ENCODE data around the gene SCP2.

SCP2 gene

DNA sequence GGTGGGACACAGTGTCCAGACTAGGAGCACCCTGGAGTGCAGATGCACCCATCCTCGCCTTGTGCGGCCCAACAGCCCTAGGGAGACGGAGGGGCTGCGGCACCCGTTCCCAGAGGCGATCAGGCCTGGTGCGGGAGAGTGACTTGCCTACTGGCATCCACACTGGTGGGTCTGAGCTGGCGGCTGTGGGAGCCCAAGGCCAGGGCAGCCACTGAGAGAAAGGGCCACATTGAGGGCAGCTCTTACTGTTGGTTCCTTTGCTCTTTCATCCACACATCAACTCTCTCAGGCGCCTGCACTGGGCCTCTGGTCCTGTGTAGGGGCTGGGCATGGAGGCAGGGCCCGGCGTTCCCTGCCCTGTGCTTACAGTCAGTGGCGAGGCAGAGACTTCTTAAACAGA lies 143.5 kb downstream of the SCP2 start:
- DNase-seq (ENCODE audit: low read depth): no peak
- TF ChIP-seq, protein P1, sequence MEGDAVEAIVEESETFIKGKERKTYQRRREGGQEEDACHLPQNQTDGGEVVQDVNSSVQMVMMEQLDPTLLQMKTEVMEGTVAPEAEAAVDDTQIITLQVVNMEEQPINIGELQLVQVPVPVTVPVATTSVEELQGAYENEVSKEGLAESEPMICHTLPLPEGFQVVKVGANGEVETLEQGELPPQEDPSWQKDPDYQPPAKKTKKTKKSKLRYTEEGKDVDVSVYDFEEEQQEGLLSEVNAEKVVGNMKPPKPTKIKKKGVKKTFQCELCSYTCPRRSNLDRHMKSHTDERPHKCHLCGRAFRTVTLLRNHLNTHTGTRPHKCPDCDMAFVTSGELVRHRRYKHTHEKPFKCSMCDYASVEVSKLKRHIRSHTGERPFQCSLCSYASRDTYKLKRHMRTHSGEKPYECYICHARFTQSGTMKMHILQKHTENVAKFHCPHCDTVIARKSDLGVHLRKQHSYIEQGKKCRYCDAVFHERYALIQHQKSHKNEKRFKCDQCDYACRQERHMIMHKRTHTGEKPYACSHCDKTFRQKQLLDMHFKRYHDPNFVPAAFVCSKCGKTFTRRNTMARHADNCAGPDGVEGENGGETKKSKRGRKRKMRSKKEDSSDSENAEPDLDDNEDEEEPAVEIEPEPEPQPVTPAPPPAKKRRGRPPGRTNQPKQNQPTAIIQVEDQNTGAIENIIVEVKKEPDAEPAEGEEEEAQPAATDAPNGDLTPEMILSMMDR (IDR thresholded peaks at IDR 0.05; ENCODE audit: insufficient read depth, low read depth, low read length, missing control alignments): no peak
- H3K4me3 ChIP-seq (ENCODE audit: low read depth, low read length): no peak overlapping the region

DNA sequence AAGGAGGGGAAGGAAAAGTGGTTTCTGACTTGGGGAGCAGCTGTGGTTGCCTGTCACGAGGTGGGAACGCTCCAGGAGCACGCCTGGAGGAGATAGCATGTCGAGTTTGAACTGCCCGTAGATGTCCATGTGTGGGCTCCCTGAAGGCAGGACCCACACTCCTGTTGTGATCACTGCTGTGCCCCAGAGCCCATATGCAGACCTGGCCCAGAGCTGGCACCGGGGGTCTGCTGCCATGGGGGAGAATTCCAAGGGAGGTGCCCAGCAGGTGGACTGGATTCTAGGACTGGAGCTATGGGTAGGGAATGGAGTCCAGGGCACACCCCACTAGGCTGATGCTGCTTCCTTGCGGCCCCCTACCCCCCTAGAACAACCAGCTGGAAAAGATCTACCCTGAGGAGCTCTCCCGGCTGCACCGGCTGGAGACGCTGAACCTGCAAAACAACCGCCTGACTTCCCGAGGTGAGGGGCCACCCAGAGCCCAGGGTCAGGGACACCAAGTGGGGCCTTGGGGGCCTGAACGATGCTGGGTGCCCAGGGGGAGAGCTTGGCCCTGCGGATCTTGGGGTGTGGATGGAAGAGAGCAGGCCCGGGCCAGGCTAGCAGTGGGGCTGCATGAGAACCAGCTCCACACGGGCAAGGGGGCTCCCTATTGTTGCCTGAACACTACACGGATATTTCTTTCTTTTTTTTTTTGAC lies 144.2 kb downstream of the SCP2 start:
- H3K4me3 ChIP-seq (ENCODE audit: low read depth, low read length): no peak overlapping the region
- TF ChIP-seq, protein P1 (IDR thresholded peaks at IDR 0.05; ENCODE audit: insufficient read depth, low read depth, low read length, missing control alignments): no peak
- no peak for DNase-seq (ENCODE audit: low read depth)

DNA sequence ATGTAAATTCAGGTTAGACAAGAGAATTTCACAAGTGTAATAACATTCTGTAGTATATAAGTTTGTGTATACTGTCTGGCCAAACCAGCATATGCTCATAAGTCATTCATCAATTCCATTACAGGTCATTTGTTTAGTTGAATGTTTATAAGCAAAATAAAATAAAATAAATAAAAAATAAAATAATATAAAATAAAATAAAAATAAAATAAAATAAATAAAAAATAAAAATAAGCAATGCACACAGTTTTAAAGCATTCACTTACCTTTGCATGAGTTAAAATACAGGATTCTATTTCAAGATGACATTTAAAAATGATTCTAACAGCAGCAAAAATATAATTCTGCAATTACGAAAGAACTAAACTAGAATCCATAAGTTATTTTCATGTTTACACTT lies 144.8 kb downstream of the SCP2 start:
- TF ChIP-seq, protein P1 (IDR thresholded peaks at IDR 0.05; ENCODE audit: insufficient read depth, low read depth, low read length, missing control alignments): no peak
- H3K4me3 ChIP-seq (ENCODE audit: low read depth, low read length): no peak overlapping the region
- no peak for DNase-seq (ENCODE audit: low read depth)

DNA sequence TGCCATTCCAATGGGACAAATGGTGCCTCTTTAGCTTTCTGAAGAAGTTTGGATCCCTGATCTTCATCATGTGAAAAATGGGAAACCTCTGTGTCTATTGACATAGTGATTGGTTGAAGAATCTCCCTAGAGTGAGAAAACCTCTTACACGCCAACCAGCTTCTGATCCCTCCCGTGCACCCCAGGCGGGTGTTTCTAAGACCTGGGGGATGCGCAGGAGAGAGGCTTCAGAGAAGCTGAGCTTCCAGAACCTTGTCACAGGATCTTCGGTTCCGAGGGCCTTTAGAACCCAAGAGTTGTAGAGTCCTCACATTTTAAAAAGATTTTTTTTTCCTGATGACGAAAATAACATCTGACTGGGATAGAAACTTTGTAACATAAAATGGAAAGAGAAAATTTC lies 146.2 kb downstream of the SCP2 start:
- TF ChIP-seq, protein P1 (IDR thresholded peaks at IDR 0.05; ENCODE audit: insufficient read depth, low read depth, low read length, missing control alignments): no peak
- DNase-seq (ENCODE audit: low read depth): no peak
- no peak overlapping the region for H3K4me3 ChIP-seq (ENCODE audit: low read depth, low read length)

DNA sequence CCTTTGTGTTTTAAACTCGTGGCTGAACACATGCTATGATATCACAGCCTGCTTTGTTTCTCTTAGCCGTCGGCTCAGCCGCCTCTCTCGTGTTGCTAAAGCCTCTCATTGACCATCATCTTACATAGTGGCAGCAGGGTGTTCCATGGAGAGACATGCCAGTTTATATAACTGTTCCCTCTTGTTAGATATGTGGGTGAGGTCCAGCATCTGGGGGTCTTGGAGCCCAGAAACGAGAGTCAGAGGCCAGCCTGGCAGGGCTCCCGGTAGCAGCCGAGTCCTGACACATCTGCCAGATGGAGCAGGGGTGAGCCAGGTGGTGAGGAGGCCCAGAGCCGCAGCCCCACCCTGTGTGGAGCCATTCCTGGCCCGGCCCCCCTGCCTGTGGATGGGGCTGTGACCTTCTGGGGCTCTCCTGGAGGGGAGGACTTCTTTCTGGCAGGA lies 146.8 kb downstream of the SCP2 start:
- no peak for DNase-seq (ENCODE audit: low read depth)
- TF ChIP-seq, protein P1 (IDR thresholded peaks at IDR 0.05; ENCODE audit: insufficient read depth, low read depth, low read length, missing control alignments): no peak
- H3K4me3 ChIP-seq (ENCODE audit: low read depth, low read length): no peak overlapping the region

DNA sequence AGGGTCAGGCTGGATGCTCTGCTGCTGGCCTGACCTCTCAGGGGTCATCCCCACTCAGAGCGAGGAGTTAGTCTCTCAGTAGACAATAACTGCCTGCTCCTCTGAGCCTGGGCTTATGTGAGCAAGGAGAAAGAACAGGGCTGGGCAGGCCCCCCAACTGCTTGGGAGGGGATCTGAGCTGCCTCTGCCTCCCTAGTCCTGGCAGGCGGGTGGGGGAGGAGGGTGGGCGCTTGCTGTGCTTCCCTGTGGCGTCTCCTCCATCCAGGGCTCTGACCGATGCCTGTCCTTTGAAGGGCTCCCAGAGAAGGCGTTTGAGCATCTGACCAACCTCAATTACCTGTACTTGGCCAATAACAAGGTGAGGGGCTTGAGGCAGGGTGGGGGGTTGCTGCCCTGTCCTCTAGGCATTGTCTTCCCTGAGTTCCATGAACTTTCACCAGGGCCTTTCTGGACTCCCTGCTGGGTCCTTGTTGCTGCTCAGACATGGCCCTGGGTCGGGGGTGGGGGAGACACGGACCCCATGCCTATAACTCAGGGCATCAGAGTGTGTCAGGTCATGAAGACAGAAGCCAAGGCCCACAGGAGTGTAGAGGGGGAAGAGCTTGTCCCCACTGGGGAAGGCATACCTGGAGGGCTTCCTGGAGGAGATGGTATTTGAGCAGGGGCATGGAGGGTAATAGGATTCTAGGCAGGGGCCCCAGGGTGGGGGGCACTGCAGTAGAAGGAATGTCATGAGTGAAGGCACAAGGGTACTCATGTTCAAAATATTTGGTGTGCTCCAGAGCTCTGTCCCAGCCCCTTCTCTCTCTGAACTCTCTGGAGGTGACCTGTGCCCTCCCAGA lies 147.5 kb downstream of the SCP2 start:
- H3K4me3 ChIP-seq (ENCODE audit: low read depth, low read length): no peak overlapping the region
- no peak for DNase-seq (ENCODE audit: low read depth)
- TF ChIP-seq, protein P1 (IDR thresholded peaks at IDR 0.05; ENCODE audit: insufficient read depth, low read depth, low read length, missing control alignments): no peak

All from GM12865 (cell line).